Fibroblast of mammary gland (primary cell): ENCODE measurements around the gene RAB40B.

Source experiments
- DNase-seq: peaks from one replicate; pipeline ENCODE4 v3.0.0-alpha.2; 2010; ENCODE audit warnings: low read depth
- H3K4me3 ChIP-seq: 2 replicates; pipeline ENCODE4 v1.5.1; 2011; ENCODE audit warnings: low read depth, mild to moderate bottlenecking, low read length, moderate library complexity; ENCODE audit not compliant: control insufficient read depth
- CTCF ChIP-seq: conservative IDR thresholded peaks from 2 replicates; pipeline ENCODE4 v1.5.1; 2011; ENCODE audit warnings: low read depth, low read length, inconsistent platforms; ENCODE audit not compliant: control insufficient read depth, insufficient read depth

Gene RAB40B

GRCh38 chr17:82605939-82606600, 92.4 kb downstream of the RAB40B start:
- H3K4me3 ChIP-seq, result no peak overlapping the region
- DNase-seq, result no peak
- TF ChIP-seq CTCF, result no peak
